HL-60 (cell line): ENCODE results near the gene IQCE.

Source experiments
- CTCF ChIP-seq: IDR thresholded peaks from one replicate; pipeline ENCODE4 v1.5.1; 2011; ENCODE audit warnings: low read length, control low read depth, inconsistent platforms; ENCODE audit not compliant: insufficient read depth
- GABPA ChIP-seq: IDR thresholded peaks from 2 replicates; pipeline ENCODE4 v1.6.1; 2012; ENCODE audit warnings: low read depth
- POLR2AphosphoS5 ChIP-seq: IDR thresholded peaks from 2 replicates; pipeline ENCODE4 v1.6.1; 2012; ENCODE audit warnings: low read depth
- SPI1 ChIP-seq: IDR thresholded peaks from 2 replicates; pipeline ENCODE4 v1.6.1; 2012; ENCODE audit warnings: low read depth, mild to moderate bottlenecking, borderline replicate concordance
- TF ChIP-seq, protein P1 (sequence below): IDR thresholded peaks from 2 replicates; pipeline ENCODE4 v1.6.1; 2012; ENCODE audit warnings: low read depth; ENCODE audit not compliant: insufficient replicate concordance

DNA sequence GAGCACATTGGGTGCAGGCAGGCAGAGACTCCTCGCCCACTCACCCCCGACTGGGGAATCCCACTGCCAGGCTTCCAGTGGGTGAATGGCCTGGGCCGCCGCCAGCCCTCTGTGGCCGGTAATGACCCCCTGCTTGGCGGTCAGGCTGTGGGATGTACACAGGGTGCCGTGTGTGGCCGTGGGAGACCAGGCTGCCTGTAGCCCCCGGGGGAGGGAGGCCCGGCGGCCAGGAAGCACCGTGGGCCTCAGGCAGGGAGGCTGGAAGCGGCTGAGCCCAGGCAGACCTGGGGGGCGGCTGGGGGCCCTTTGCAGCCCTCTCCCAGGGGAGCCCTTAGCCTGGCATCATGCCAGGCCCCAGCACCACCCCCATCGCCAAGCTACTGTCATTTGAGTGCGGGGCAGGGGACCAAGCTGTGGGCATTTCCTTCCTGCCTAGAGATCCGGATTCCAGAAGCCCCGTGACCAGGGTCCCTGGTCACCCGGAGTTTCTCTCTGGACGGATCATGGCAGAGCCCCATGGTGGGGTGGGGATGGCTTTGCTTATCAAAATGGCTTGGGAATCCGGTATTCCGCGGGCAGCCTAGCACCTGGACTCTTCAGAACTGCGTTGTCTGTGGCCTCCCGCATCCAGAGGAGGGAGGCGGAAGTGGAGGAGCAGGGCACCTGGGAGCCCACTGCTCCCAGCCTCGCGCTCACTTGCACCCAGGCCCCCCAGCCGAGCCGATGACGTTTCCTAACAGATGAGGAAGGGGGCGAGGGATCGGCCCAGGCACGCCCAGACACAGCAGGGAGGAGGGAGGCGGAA lies 74.2 kb downstream of the IQCE start:
- no peak for TF ChIP-seq POLR2AphosphoS5
- TF ChIP-seq CTCF: no peak
- TF ChIP-seq, protein P1, sequence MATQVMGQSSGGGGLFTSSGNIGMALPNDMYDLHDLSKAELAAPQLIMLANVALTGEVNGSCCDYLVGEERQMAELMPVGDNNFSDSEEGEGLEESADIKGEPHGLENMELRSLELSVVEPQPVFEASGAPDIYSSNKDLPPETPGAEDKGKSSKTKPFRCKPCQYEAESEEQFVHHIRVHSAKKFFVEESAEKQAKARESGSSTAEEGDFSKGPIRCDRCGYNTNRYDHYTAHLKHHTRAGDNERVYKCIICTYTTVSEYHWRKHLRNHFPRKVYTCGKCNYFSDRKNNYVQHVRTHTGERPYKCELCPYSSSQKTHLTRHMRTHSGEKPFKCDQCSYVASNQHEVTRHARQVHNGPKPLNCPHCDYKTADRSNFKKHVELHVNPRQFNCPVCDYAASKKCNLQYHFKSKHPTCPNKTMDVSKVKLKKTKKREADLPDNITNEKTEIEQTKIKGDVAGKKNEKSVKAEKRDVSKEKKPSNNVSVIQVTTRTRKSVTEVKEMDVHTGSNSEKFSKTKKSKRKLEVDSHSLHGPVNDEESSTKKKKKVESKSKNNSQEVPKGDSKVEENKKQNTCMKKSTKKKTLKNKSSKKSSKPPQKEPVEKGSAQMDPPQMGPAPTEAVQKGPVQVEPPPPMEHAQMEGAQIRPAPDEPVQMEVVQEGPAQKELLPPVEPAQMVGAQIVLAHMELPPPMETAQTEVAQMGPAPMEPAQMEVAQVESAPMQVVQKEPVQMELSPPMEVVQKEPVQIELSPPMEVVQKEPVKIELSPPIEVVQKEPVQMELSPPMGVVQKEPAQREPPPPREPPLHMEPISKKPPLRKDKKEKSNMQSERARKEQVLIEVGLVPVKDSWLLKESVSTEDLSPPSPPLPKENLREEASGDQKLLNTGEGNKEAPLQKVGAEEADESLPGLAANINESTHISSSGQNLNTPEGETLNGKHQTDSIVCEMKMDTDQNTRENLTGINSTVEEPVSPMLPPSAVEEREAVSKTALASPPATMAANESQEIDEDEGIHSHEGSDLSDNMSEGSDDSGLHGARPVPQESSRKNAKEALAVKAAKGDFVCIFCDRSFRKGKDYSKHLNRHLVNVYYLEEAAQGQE: no peak
- no peak for TF ChIP-seq GABPA
- no peak for TF ChIP-seq SPI1
